ENCODE data around the gene ABCG8.

- TF ChIP-seq GATA3 (IDR thresholded peaks at IDR 0.05; ENCODE audit: low read depth, low read length) (no peak), GATA2 (IDR thresholded peaks at IDR 0.05; ENCODE audit: low read depth, low read length) (no peak)
These were observed 40.5 kb downstream of the ABCG8 start for GRCh38 chr2:43879261-43879660.

Measured in SH-SY5Y (cell line).